HG03558 (cell line): ENCODE data around the gene SLC17A9.
"Not testable (repeated sequence)": the region's sequence is repeated elsewhere in the genome, so short reads cannot be mapped to it uniquely, and the experiment has no call there.

Source experiments
- ATAC-seq: cut with Tn5 transposase; IDR thresholded peaks from one replicate; pipeline ENCODE4 v1.9.1; 2021; ENCODE audit warnings: moderate number of reproducible peaks; ENCODE audit not compliant: unreplicated experiment; ENCODE audit errors: extremely low read depth

The SLC17A9 gene

DNA sequence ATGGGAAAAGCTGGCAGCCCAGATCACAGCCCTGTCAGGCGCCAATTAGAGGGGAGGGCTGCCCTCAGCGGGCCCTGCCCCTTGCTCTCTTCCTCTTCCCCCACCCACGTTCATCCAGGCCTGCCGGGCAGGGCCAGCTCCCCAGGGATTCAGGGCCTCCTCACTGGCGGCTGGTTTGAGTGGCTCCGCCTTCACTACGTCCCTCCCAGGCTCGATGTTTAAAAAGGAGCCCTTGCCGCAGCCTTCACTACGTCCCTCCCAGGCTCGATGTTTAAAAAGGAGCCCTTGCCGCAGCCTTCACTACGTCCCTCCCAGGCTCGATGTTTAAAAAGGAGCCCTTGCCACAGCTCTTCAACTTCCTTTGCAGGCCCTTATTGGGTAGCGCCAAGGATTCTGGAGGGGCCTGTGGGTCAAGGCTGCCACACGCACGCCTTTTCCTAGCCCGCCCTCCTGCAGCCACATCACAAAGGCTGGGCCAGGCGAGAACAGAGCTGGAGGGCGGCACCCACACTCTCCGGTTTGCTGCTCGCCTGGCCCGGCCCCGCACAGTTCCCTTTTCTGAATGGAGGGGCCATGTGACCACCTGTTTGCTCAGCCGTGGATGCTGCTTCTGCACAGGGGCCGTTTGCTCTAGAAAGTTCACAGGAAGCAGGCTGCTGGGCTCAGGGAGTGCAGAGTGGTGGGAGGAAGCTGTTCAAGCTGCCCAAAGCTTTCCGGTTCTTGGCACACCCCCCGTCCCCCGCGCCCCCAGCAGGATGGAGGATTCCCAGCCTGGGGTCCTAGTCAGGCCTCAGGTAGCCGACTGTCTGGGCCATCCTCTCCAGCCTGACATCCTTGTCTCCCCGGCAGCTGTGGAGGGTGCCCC, 1.6 kb downstream of the SLC17A9 start:
- peak; percentile 33 for ATAC-seq

DNA sequence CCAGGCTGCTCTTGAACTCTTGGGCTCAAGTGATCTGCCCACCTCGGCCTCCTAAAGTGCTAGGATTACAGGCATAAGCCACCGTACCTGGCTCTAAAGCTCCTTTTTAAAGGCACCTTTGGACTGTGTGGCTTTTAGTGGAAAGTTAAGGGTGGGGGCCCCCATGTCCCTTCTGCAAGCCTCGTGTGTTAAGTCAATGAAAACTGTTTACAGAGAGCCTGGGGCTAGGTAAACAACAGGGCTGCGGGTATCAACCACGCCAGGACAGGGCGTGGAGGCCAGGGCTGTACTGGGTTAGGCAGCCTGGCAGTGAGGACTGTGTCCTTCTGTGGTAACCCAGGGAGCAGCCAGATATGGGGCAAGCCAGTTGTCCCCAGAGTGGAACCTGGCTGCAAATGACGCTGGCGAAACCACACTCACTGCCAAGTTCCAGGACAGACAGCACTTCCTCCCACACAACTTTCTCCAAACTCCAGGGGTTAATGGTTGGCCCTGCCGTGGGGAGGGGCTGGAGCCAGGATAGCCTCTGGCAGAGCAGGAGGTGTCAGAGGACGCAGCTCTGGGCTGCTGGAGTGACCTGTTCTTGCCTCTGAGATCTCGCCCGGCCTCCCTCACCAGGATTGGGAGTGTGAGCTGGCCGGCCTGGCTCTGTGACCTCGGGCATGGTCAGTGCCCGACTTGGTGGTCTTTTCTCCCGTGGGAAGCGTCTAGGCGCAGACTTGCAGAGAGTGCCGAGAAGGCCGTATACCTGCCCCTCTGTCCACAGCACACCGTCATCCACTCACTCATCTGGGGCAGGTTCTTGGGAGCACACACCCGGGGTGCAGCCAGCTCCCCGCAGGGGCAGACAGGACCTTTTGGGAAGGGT, 3.2 kb downstream of the SLC17A9 start:
- no peak for ATAC-seq

DNA sequence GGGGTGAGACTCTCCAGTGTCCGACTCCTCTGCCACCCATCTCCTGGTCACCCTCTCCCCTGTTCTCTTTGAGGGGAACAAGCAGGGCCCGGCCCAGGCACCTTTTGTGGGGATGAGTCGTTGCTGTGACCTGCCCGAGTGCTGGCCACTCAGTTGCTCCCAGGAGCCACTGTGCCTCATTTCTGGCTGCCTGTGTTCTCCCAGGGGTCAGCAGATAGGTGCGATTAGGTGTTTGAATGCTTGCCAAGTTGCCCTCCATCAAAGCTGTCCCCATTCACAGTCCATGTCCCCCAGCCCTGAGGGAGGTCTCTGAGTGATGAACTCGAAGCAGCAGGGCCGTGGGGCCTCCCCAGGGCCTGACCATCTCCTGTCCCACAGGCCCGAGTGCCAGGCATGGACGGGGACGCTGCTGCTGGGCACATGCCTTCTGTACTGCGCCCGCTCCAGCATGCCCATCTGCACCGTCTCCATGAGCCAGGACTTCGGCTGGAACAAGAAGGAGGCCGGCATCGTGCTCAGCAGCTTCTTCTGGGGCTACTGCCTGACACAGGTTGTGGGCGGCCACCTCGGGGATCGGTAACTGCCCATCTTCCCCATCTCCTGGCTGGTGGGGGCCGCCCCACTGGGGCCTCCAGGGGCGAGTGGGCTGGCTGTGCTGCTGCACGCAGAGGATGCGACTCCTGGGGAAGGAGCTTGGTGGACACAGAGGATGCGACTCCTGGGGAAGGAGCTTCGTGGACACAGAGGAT, 4.1 kb downstream of the SLC17A9 start:
- ATAC-seq = no peak

DNA sequence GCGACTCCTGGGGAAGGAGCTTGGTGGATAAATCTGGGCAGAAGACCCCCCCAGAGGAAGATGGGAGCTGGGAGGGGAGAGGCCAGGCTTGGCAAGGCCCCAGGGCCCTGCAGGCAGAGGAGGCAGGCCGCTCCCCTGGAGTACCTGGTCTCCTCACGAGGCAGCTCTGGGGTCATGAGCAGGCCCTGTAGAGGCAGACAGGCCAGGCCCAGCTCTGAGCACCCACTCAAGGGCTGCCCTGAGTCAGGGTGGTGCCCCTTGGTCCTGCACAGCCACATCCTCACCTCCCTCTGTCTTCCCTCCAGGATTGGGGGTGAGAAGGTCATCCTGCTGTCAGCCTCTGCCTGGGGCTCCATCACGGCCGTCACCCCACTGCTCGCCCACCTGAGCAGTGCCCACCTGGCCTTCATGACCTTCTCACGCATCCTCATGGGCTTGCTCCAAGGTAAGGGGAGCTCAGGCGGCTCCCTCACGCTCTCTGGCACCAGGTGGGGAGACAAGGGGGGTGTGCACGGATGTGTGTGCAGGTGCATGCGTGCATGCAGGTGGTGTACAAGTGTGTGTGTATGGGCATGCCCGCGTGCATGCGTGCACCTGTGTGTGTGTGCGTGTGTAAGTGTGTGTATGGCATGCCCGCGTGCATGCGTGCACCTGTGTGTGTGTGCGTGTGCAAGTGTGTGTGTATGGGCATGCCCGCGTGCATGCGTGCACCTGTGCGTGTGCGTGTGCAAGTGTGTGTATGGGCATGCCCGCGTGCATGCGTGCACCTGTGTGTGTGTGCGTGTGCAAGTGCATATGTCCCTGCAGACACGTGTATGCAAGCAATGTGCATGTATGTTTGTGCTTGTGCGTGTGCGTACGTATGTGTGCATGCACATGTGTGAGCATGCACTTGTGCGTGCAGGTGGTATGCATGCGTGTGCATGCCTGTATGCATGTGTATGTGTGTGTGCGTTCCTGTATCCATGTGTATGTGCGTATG, 4.9 kb downstream of the SLC17A9 start:
- ATAC-seq = no peak

DNA sequence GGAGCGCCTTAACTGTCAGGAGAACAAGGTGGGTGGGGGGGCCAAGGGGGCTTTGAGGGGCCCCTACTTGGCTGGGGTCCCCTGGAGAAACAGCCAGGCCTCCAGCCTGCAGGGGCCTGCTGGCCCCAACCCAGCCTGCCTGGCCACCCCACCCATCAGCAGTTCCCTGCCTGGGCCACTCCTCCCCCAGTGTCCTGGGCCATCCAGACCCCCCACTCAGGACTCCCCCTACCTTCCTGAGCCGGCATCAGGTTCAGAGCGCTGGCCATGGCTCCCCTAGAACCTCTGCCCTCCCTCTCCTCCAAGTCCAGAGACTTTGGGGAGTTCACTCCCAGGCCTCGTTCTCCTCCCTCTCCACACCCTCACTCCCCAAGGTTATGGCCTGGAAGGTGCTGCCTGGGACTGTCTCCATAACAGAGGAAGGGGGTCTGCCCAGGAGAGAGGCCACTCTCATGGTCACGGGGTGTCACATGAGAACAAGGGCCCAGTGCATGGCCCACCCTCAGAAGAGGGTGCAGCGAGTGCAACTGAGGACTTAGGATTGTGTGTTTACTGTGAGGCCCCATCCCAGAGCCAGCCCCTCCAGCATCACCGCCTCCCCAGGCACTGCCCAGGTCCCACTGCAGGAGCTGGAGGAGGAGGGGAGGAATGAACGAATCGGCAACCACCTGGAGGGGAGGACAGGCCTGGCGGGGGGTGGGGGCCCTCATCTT, 6.0 kb downstream of the SLC17A9 start:
- no peak for ATAC-seq

DNA sequence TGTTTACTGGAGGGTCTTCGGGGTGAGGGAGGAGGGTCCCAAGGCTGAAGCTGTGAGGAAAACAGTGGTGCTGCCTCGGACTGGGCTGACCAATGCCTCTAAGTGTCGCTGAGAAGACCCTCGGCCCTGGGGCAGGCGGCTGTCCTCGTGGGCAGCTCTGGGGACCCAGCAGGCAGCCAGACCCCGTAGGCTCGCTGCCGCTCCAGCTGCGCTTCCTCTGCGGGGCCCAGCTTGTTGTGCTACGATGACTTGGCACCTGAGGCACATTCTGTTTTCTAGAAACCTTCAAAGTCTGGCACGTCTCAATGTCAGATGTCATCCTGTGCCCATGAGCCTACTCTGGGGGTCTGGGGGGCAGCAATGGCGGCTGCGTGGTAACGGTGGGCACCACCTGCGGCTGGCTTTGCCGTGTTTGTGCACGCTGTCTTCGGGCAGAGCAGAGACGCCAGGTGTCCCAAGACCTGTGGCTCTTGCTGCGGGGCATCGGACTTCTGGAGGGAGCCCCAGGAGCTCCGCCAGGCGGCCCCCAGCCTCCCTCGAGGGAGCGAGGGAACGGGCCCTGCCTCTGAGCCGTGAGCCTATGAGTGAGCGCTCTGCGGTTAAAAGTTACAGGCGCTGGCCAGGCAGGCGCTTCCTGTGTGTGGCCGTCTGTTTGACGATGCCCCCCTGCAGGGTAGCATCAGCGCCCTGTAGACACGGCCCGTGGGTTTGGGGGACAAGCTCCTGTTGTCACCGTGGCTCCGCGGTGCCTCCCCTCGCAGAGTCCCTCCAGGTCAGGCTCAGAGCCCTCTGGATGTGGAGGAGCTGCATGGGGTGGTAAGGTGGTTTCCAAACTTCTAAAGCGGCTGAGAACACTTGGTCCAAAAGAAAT, 6.8 kb downstream of the SLC17A9 start:
- no peak for ATAC-seq

DNA sequence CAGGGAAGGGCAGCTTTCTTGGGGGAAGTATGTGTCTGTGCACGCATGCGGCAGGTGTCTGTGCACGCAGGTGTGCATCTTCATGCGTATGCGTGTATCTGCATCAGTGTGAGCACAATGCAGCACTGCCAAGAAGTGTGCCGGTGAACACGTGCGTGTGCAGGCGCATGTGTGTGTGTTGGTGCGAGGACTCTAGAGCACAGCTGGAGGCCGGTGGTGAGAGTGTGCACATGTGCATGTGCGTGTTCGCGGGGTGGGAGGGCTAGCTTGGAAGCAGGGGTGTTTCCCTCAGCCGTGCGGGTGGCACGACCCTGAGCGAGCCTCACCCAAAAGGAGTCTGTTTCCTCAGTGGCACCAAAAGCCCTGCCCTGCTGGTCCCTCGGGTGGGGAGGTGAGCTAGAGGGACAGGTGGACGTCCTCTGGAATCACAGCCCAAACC, 7.5 kb downstream of the SLC17A9 start:
- no peak for ATAC-seq

DNA sequence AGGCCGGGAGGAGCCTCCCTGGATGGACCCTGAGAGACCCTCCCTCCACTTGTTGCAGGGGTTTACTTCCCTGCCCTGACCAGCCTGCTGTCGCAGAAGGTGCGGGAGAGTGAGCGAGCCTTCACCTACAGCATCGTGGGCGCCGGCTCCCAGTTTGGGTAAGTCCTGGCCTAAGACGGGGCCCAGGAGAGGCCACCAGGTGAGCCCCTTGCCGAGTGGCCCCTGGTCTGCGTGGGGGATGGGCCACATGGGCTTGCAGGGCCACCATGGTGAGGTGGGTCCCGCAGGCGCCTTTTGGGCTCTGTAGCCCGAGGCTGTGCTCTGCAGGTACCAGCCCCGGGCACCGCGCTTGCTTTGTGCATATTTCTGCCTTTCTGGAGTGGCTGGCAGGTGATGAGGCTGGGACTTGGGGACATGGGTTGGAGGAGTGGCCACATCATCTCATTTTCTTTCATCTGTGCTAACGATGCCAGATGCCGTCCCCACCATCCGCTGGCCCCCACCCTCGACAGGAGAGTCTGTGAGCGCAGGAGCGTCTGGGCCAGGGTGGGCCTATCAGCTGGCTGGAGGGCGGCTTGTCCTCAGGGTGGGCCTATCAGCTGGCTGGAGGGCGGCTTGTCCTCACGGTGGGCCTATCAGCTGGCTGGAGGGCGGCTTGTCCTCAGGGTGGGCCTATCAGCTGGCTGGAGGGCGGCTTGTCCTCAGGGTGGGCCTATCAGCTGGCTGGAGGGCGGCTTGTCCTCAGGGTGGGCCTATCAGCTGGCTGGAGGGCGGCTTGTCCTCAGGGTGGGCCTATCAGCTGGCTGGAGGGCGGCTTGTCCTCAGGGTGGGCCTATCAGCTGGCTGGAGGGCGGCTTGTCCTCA, 8.2 kb downstream of the SLC17A9 start:
- ATAC-seq = not testable (repeated sequence)

DNA sequence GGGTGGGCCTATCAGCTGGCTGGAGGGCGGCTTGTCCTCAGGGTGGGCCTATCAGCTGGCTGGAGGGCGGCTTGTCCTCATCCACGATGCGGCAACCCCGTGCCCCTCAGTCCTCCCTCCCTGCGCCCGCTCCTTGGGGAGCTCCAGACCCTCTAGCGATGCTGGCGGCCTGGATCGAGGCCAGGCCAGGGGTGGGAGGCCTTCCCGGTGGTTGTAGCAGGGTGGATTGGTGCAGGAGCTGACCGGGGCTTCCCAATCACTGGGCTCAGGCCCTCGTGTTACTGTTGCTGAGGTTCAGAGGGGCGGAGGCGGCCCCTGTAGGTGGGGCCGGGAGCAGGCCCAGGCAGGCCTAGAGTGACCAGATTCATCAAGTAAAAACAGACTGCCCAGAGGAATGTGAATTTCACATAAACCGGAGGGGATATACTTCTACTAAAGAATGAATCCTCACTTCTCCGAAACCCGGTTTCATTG, 8.8 kb downstream of the SLC17A9 start:
- no peak for ATAC-seq

DNA sequence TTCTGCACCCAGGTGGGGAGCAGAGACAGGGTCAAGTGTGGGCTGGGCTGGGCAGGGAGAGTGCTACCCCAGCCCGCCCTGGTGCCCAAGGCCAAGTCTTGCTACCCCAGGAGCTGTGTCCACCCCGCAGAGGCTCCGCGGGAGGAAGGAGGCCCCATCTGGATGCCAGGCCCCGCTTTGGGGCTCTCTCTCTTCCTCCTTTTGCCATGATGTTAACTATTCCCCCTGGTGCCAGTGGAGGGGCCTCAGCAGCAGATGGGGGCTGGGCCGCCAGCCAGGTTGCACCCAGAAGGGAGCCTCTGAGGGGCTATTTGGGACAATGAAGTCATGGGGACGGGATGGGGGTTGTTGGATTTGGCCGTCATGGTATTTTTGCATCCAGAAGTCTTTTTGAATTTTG, 9.3 kb downstream of the SLC17A9 start:
- no peak for ATAC-seq

DNA sequence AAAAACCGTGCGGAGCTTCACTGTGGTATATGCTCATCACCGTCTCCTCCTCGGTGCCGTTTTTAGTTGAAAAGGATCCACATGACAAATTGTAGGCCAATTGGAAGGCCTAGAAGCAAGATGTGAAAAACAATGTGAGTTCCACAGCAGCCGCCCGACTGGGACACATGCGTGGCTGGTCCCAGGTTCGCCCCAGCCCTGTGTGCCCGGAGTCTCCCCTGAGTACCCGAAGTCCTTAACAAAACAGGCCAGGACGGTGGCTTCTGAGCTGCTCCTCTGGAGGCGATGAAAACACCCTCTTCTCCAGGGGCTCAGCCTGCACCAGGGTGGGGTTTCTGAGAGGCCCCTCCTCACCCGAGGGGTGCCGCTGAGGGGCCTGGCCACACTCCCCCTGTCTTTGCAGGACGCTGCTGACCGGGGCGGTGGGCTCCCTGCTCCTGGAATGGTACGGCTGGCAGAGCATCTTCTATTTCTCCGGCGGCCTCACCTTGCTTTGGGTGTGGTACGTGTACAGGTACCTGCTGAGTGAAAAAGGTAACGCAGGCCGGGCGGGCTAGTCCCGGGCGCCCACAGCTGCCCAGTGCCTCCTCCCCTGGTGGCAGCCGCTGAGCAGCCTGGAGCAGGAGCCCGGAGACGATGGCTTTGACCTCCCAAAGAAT, 9.8 kb downstream of the SLC17A9 start:
- no peak for ATAC-seq

DNA sequence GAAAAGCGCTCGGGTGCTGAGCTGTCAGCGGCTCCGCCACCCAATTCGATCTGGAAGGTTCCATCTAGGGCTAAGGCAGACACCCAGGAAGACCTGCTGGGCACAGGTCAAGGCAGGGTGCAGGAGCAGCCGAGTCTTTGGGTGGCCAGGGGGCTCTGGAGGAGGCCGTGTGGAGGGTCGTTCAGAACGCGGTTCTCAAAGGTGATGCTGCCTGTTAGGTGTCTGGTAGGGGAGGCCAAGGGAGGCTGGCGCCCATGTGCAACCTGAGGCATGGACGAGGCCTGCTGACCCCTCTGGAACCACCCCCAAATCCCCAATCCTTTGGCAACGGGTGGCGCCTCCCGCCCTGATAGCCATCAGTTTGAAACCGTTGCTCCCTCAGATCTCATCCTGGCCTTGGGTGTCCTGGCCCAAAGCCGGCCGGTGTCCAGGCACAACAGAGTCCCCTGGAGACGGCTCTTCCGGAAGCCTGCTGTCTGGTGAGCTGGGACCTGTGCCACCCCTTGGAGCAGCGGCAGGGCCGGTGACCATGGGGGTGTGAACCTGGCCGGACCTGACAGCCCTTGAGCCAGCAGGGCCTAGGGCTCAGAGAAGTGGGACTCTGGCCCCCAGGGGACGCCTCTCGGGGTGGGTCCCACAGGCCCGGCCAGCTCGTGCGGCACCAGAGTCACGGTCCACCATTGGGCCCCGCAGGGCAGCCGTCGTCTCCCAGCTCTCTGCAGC, 10.5 kb downstream of the SLC17A9 start:
- ATAC-seq = no peak

DNA sequence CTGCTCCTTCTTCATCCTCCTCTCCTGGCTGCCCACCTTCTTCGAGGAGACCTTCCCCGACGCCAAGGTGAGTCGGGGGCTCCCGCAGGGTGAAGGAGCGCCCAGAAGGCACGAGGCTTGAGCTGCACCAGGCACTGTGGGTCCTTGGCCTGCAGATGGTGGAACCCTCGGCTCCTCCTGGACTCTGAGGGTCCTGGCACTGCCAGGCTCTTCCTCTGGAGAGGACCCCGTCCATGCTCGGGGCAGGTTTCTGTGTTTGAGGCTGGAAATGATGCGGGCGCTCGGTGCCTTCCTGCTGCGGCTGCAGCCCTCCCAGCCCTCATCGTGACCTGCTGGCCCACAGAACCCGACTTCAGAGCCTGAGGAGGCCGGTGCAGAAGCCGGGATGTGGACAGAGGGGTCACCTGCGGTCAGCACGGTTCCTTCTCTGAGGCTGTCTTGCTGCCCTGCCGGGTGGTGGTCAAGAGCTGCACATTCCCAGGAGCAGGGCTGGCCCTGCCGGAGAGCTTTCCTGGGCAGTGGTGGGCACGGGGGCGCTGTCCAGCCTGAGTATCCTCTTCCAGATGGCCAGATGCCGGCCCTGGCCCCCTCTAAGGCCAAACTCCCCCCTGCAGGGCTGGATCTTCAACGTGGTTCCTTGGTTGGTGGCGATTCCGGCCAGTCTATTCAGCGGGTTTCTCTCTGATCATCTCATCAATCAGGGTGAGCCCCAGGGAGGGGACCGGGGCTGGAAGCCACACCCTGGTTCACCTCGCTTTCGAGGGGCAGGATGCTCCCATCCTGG, 11.3 kb downstream of the SLC17A9 start:
- ATAC-seq = no peak

DNA sequence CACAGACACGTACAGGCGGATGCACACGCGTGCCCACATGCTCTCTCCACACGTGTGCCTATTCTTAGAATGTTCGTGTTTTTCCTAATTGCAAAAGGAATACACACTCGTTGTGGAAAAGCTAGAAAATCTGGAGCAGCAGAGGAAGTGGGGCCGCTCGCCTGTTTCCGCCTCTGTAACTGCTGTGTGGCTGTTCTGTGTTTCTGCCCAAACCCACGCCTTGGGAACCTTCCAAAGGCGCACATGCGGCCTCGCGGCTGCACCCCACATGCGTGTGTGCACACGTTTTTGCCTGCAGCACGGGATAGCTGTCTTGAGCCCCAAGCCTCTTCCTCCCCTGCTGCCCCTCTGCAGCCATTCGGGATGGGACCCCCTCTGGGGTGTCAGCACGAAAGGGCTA, 12.2 kb downstream of the SLC17A9 start:
- no peak for ATAC-seq

DNA sequence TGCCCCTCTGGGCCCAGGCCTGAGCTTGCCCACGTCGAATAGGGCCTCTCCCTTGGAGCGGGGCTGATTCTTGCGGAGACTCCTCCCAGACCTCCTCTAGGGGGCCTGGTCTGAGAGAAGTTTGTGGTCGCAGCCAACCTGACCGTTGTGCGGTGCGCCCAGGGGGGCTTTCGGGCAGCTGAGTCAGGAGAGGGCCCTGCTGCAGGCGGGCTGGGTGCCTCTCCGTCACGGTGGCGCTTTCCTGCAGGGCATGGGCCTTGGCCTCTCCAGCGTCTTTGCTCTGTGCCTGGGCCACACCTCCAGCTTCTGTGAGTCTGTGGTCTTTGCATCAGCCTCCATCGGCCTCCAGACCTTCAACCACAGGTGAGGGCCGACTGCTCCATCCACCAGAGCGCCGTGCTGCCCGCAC, 12.9 kb downstream of the SLC17A9 start:
- no peak for ATAC-seq
